IPS DF 4.7 (cell line): ENCODE results near the gene KCNG2.

Experiments
- DNase-seq: peaks from one replicate; pipeline ENCODE4 v3.0.0-alpha.2; 2013; ENCODE audit warnings: low spot score; ENCODE audit errors: extremely low read depth

The KCNG2 gene

DNA sequence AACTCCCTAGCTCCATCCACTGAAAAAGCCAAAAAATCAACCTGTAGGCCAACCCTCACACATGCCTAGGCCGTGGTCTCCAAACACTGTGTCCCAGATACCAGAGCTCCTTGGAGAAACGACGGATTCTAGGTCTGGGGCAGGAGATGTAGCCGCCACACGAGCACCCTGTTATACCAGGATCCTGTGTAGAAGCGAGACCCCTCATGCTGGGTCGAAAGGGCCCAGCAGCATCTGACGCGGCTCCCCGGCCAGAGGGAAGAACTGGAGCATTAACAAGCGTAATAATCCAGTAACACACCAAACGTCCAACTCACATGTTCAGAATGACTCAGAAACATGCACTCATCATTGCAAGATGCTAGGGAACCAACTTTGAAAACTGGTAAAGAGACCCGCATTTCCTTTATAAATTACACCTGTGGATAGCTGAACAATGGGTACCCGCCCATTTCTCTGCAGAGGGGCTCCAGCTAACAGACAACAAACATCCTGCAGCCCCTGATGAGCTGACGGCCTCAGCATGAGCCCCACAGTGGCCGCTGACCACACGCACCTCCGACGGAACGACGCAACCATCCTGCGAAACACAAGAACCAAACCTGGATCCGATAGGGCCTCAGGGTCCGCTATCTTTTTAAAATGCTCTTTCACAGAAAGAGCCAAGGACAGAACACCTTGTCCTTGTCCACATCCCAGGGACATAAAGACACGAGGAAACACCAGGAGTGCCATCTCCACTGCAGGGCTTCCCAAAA lies 139.5 kb downstream of the KCNG2 start:
- DNase-seq, result no peak

- no peak for DNase-seq
Measured at GRCh38 chr18:79938196-79938595, 140.5 kb downstream of the KCNG2 start.

- no peak for DNase-seq
Measured at GRCh38 chr18:79939096-79939495, 141.4 kb downstream of the KCNG2 start.

DNA sequence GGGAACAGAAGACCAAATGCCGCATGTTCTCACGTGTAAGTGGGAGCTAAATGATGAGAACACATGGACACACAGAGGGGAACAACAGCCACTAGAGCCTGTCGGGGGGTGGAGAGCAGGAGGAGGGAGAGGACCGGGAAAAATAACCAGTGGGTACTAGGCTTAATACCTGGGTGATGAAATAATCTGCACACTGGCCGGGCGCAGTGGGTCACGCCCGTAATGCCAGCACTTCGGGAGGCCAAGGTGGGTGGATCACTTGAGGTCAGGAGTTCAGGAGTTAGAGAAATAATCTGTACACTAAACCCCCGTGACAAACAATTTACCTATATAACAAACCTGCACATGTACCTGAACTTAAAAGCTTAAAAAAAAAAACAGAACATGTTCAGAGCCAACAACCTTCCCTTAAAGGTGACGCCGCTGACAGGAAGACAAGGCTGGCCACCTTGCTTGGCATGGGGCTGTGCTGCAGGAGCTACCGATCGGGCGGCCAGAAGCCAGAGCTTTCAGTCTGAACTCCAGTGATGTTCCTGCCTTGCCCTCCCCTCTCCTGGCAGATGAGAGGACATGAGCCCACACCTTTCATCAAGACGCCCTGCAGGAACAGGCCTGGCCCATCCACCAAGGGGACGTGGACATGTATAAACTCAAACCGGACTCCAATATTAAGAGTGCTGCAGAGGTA lies 142.5 kb downstream of the KCNG2 start:
- no peak for DNase-seq

DNA sequence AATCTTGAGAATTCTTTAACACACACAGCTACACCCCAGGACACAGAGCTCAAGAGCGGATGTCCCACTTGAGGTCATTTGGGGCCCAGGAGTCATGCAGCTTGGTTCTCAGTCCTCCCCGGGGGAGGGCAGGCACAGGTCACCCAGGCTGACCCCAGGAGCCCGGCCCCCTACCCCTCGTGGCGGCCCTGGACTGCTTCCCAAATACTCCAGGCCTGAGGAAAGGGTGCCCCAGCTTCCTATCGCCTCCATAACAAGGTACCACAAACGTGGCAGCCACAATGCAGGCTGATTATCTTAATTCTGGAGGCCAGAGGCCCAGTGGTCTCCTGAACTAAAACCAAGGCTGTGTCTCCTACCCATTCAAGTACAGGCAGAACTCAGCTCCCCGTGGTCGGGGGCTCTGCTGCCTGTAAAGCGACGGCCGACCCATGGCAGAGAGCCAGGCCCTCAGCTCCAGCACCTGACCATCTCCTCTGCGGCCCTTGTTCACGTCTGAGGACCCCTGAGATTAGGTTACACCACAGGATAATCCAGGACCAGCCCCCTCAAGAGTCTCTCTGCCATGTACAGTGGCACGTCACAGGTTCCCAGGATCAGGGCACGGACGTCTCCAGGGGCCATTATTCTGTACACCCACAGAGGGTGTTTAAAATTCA lies 143.2 kb downstream of the KCNG2 start:
- no peak for DNase-seq

DNA sequence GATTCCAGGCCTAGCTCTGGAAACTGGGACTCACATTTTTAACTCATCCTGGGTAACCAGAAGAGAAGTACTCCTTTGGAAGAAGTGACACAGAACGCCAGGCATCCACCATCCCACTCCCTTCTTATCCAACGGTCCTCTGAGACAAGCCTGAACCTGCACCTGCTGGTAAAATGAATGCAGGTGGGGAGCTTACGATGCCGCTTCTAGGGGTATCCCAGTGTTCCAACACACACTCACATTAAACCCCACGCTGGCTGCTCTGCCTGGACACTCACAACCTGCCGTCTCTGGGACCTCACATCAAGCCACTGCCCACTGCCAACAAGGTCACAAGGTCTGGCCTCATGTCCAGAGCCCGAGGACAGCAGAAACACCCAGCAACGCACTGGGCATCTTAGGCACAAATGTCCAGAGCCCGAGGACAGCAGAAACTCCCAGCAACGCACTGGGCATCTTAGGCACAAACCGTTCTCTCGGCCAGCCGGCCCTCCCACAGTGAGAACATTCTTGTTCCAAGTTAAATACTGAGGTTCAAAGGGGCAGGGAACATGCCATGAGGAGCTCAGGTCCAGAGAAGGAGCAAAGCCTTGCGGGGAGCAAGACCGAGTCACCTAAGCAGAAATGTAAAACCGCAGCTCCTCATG lies 143.9 kb downstream of the KCNG2 start:
- DNase-seq, result no peak

DNA sequence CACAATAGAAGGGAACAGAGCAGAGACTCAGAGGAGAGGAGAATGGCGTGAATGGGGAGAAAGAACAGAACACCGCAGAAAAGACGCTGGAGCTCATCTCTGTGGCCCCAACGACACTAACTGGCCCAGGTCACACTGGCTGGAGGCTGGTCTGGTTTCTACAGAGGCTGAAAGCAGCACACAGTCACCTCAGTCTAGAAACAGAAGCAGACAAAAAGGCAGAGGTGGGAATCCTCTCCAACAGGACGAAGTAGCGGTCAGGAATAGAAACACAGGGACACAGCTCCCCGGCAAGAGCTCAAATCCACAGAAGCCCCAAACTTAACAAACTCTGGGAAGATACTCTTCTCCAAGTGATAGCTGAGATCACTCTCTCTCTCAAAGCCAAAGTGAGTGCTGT lies 144.5 kb downstream of the KCNG2 start:
- DNase-seq, result no peak

- no peak for DNase-seq
Measured at GRCh38 chr18:79942786-79943607, 145.3 kb downstream of the KCNG2 start.

GRCh38 chr18:79943608-79944125 lies 145.9 kb downstream of the KCNG2 start:
- DNase-seq, result no peak

GRCh38 chr18:79944126-79944731 lies 146.5 kb downstream of the KCNG2 start:
- DNase-seq, result no peak

DNA sequence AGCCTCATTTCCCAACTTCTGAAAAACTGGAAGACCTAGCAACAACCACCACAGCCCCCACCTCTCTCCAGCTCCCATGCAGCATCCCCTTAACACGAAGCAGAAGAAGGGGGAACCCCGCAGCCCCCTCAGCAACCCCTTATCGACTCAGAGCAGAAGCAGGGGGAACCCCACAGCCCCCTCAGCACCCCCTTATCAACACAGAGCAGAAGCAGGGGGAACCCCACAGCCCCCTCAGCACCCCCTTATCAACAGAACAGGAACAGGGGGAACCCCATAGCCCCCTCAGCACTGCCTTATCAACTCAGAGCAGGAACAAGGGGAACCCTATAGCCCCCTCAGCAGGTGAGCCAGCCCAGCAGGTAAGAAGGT lies 147.0 kb downstream of the KCNG2 start:
- no peak for DNase-seq

GRCh38 chr18:79945118-79946042 lies 147.6 kb downstream of the KCNG2 start:
- DNase-seq, result no peak

DNA sequence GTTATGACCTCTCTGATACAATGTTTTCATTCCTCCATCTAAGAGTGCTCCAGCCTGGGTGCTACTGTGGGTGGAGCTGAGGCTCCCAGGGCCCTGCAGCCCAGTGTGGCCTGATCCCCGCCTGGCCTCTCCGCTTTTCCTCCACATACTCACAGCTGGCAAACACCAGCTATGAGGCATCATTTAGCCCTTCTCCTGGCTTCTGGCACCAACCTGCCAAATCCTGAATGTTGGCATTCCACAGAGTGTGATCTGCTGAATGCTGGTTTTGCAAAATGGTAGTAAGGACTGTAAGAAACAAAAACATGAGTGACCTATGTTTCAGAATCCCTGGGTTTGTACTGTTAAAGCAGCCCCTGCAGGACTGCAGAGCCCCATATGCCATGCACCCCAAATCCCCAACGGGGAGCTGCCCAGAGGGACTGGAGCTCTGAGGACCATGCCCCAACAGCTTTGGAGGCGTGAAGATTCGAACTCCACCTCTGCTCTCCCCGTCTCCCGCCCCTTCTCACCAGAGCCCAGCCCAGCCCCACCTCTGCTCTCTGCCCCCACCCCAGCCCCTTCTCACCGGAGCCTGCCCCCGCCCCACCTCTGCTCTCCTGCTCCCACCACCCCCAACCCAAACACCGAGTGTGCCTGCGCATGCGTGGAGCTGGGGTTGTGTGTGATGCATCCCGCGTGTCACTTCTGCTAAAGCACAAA lies 149.5 kb downstream of the KCNG2 start:
- no peak for DNase-seq

- DNase-seq, result no peak
Measured at GRCh38 chr18:79947881-79948610, 150.3 kb downstream of the KCNG2 start.

- no peak for DNase-seq
Measured at GRCh38 chr18:79948719-79949411, 151.1 kb downstream of the KCNG2 start.
